Calu3 (cell line): ENCODE results near the gene LSP1. TPM values are rescaled to one million over a fixed set of nuclear protein-coding genes. Genes with fewer than 3 reads are reported as not detected.

Experiments
- BruUV-seq: library from RNA; stranded (reverse); fragments of 400-500 nt; replicated peaks from 2 replicates; lab custom pipeline; 2021; lab: Mats Ljungman, UMichigan
- CTCF ChIA-PET: fragments of 300-600 bp; sonication (Branson Sonifier 250); formaldehyde crosslinking; loops from one replicate; lab custom pipeline; 2022; ENCODE audit warnings: antibody characterized with exemption; lab: Charles Lee
- DNase-seq: peaks from one replicate; pipeline ENCODE4 v3.0.0; 2022
- H3K27ac Mint-ChIP-seq: one replicate; pipeline ENCODE4 v1.8.0; 2022; ENCODE audit warnings: mixed read lengths; ENCODE audit not compliant: unreplicated experiment
- H3K27me3 Mint-ChIP-seq: one replicate; pipeline ENCODE4 v1.8.0; 2022; ENCODE audit warnings: mixed read lengths; ENCODE audit not compliant: unreplicated experiment
- H3K36me3 Mint-ChIP-seq: one replicate; pipeline ENCODE4 v1.8.0; 2022; ENCODE audit warnings: mild to moderate bottlenecking, moderate library complexity, mixed read lengths; ENCODE audit not compliant: insufficient read depth, unreplicated experiment
- H3K4me1 Mint-ChIP-seq: one replicate; pipeline ENCODE4 v1.8.0; 2022; ENCODE audit warnings: mild to moderate bottlenecking, low read depth, mixed read lengths; ENCODE audit not compliant: unreplicated experiment
- H3K4me3 Mint-ChIP-seq: one replicate; pipeline ENCODE4 v1.8.0; 2022; ENCODE audit warnings: mild to moderate bottlenecking, low read depth, moderate library complexity, mixed read lengths; ENCODE audit not compliant: unreplicated experiment
- H3K9me3 Mint-ChIP-seq: one replicate; pipeline ENCODE4 v1.8.0; 2022; ENCODE audit warnings: low read depth, mixed read lengths; ENCODE audit not compliant: unreplicated experiment
- CTCF ChIP-seq: fragments of 200-600 bp; IDR thresholded peaks from one replicate; pipeline ENCODE4 v1.8.0; 2022; ENCODE audit warnings: antibody characterized with exemption; ENCODE audit not compliant: unreplicated experiment
- intact Hi-C: fragments of 100-400 bp; cut with micrococcal nuclease; formaldehyde crosslinking; loops from one replicate; pipeline ENCODE4 v1.10.0; 2022; ENCODE audit not compliant: unreplicated experiment
- total RNA-seq: library from RNA; stranded (reverse); gene quantifications from 2 replicates; pipeline ENCODE4 v1.2.3, GENCODE V29; 2022

Gene LSP1
- total RNA-seq, 1 experiment from 2014 or later = not detected

GRCh38 chr11:1934335-1935155, 81.7 kb downstream of the LSP1 start:
- H3K27me3 Mint-ChIP-seq = peaks cover 63% of the 10 kb centered on the region
- H3K36me3 Mint-ChIP-seq = no peaks in the 10 kb centered on the region
- intact Hi-C loops = no loop called here
- H3K27ac Mint-ChIP-seq = no peak overlapping the region
- no TSS peak for BruUV-seq
- no peak overlapping the region for H3K4me3 Mint-ChIP-seq
- no peaks in the 10 kb centered on the region for H3K9me3 Mint-ChIP-seq
- no peak for DNase-seq
- CTCF ChIA-PET = interaction anchor here (0.9 to 1.0 kb wide), 2 partner anchors 25 to 29 kb away, joined by 3 to 4 read pairs; no protein-coding TSS in a partner anchor
- no peaks in the 10 kb centered on the region for H3K4me1 Mint-ChIP-seq
- TF ChIP-seq CTCF = no peak

GRCh38 chr11:1935156-1936071, 82.5 kb downstream of the LSP1 start:
- no peak for TF ChIP-seq CTCF
- DNase-seq = no peak
- no TSS peak for BruUV-seq
- Mint-ChIP-seq H3K36me3 (no peaks in the 10 kb centered on the region), H3K27me3 (peaks cover 61% of the 10 kb centered on the region), H3K27ac (no peak overlapping the region), H3K9me3 (no peaks in the 10 kb centered on the region), H3K4me1 (no peaks in the 10 kb centered on the region), H3K4me3 (no peak overlapping the region)
- CTCF ChIA-PET = interaction anchor here (0.9 kb wide), 1 partner anchor 30 kb away, joined by 4 read pairs; no protein-coding TSS in a partner anchor
- intact Hi-C loops = no loop called here

- BruUV-seq = no TSS peak
- Mint-ChIP-seq H3K27me3 (peaks cover 57% of the 10 kb centered on the region), H3K4me1 (no peaks in the 10 kb centered on the region), H3K27ac (no peak overlapping the region), H3K36me3 (no peaks in the 10 kb centered on the region), H3K4me3 (no peak overlapping the region), H3K9me3 (no peaks in the 10 kb centered on the region)
- intact Hi-C loops = no loop called here
- no peak for DNase-seq
- TF ChIP-seq CTCF = no peak
- CTCF ChIA-PET = no interaction called here
Measured at GRCh38 chr11:1936072-1936780, 83.3 kb downstream of the LSP1 start.
